Liver (tissue), 9 donors: ENCODE data around the gene ZNF770. TPM values are rescaled to one million over a fixed set of nuclear protein-coding genes. Genes with fewer than 3 reads are reported as not detected.

ENCODE experiments used
- DNase-seq: peaks from one replicate; pipeline ENCODE4 v3.0.0-alpha.2; 2017; ENCODE audit warnings: low spot score
- H3K27ac ChIP-seq, 2 donors: one replicate each; pipeline ENCODE4 v1.7.0; 2013; ENCODE audit warnings: inconsistent platforms in 2 of 2, low read length in 2 of 2, control low read depth in 1 of 2, low read depth in 1 of 2, mild to moderate bottlenecking in 1 of 2
- H3K27me3 ChIP-seq, 4 donors: one replicate each; pipeline versions ENCODE4 v1.6.1 to v1.7.0; 2013; ENCODE audit warnings: low read length in 3 of 4, inconsistent platforms in 1 of 4, mild to moderate bottlenecking in 1 of 4, moderate library complexity in 1 of 4; ENCODE audit not compliant: control insufficient read depth in 4 of 4, insufficient read depth in 4 of 4
- H3K36me3 ChIP-seq, 4 donors: one replicate each; pipeline versions ENCODE4 v1.6.1 to v1.7.0; 2013; ENCODE audit warnings: low read length in 3 of 4, mild to moderate bottlenecking in 3 of 4, low read depth in 1 of 4, moderate library complexity in 1 of 4; ENCODE audit not compliant: control insufficient read depth in 4 of 4, insufficient read depth in 3 of 4
- H3K4me1 ChIP-seq, 4 donors: one replicate each; pipeline versions ENCODE4 v1.6.1 to v1.7.0; 2013; ENCODE audit warnings: low read length in 3 of 4, mild to moderate bottlenecking in 3 of 4, moderate library complexity in 1 of 4; ENCODE audit not compliant: control insufficient read depth in 4 of 4, insufficient read depth in 4 of 4
- H3K4me3 ChIP-seq, 3 donors: one replicate each; pipeline versions ENCODE4 v1.6.1 to v1.7.0; 2013; ENCODE audit warnings: low read length in 3 of 3, control low read depth in 1 of 3, low read depth in 1 of 3, mild to moderate bottlenecking in 1 of 3
- H3K9ac ChIP-seq, 2 donors: one replicate each; pipeline ENCODE4 v1.7.0; 2013; ENCODE audit warnings: low read length in 2 of 2, mild to moderate bottlenecking in 2 of 2, moderate library complexity in 2 of 2, control low read depth in 1 of 2, low read depth in 1 of 2
- H3K9me3 ChIP-seq, 4 donors: one replicate each; pipeline versions ENCODE4 v1.6.1 to v1.7.0; 2013; ENCODE audit warnings: low read length in 3 of 4; ENCODE audit not compliant: control insufficient read depth in 4 of 4
- EGR1 ChIP-seq, 2 donors: IDR thresholded peaks; 2 replicates each; pipeline ENCODE4 v1.6.1; 2016 to 2018; ENCODE audit warnings: antibody characterized with exemption in 2 of 2, low read depth in 2 of 2
- FOXA1 ChIP-seq: IDR thresholded peaks from 2 replicates; pipeline ENCODE4 v1.6.1; 2016; ENCODE audit warnings: antibody characterized with exemption
- FOXA2 ChIP-seq: IDR thresholded peaks from 2 replicates; pipeline ENCODE4 v1.6.1; 2016; ENCODE audit warnings: antibody characterized with exemption
- GABPA ChIP-seq, 2 donors: IDR thresholded peaks in 1 of 2; conservative IDR thresholded peaks in 1 of 2; 2 replicates each; pipeline ENCODE4 v1.6.1; 2016; ENCODE audit warnings: antibody characterized with exemption in 2 of 2, mild to moderate bottlenecking in 1 of 2, moderate library complexity in 1 of 2
- HNF4A ChIP-seq, 2 donors: conservative IDR thresholded peaks; 2 replicates each; pipeline ENCODE4 v1.6.1; 2016; ENCODE audit warnings: antibody characterized with exemption in 2 of 2, mild to moderate bottlenecking in 2 of 2
- HNF4G ChIP-seq: IDR thresholded peaks from 2 replicates; pipeline ENCODE4 v1.6.1; 2016; ENCODE audit warnings: antibody characterized with exemption
- NR2F2 ChIP-seq: IDR thresholded peaks from 2 replicates; pipeline ENCODE4 v1.6.1; 2016; ENCODE audit warnings: antibody characterized with exemption
- RAD21 ChIP-seq, 2 donors: IDR thresholded peaks; 2 replicates each; pipeline ENCODE4 v1.6.1; 2016; ENCODE audit warnings: antibody characterized with exemption in 2 of 2, mild to moderate bottlenecking in 2 of 2
- RXRA ChIP-seq, 2 donors: IDR thresholded peaks; 2 replicates each; pipeline ENCODE4 v1.6.1; 2017 to 2018; ENCODE audit warnings: antibody characterized with exemption in 2 of 2, mild to moderate bottlenecking in 1 of 2
- TAF1 ChIP-seq: conservative IDR thresholded peaks from 2 replicates; pipeline ENCODE4 v1.6.1; 2016; ENCODE audit warnings: antibody characterized with exemption, mild to moderate bottlenecking
- YY1 ChIP-seq: IDR thresholded peaks from 2 replicates; pipeline ENCODE4 v1.6.1; 2016; ENCODE audit warnings: antibody characterized with exemption, mild to moderate bottlenecking
- WGBS: extraction: QIAGEN DNeasy Blood & Tissue Kit; methylation state at CpG from one replicate; pipeline ENCODE4 v1.1.7; 2013; 5-methylcytosine and 5-hydroxymethylcytosine counted together
- polyA plus RNA-seq, 2 donors: library from polyadenylated mRNA; stranded (reverse) in 1 of 2; unstranded in 1 of 2; fragments of 200-250 nt in 1 of 2; fragments of >200 nt in 1 of 2; fragmentation: Nextera tagmentation in 1 of 2; extraction: Ambion mirVana in 1 of 2; gene quantifications; one replicate each; pipeline versions ENCODE4 v1.2.1 to v1.2.3, GENCODE V29; 2013 to 2015
- total RNA-seq, 2 donors: library from RNA; depleted of rRNA; stranded (reverse); fragments of >200 nt; gene quantifications; one replicate each; pipeline ENCODE4 v1.2.3, GENCODE V29; 2014
- TF ChIP-seq, protein P1 (sequence below): IDR thresholded peaks from 2 replicates; pipeline ENCODE4 v1.6.1; 2016; ENCODE audit warnings: antibody characterized with exemption
- TF ChIP-seq, protein P2 (sequence below): IDR thresholded peaks from 2 replicates; pipeline ENCODE4 v1.6.1; 2016; ENCODE audit warnings: antibody characterized with exemption
- TF ChIP-seq, protein P3 (sequence below): fragments of 150-350 bp; IDR thresholded peaks from 2 replicates; pipeline ENCODE4 v1.5.1; 2017; ENCODE audit warnings: improper control_type of control experiment, low read depth, low read length; ENCODE audit not compliant: missing input control
- TF ChIP-seq, protein P4 (sequence below): IDR thresholded peaks from 2 replicates; pipeline ENCODE4 v1.6.1; 2016; ENCODE audit warnings: antibody characterized with exemption, mild to moderate bottlenecking
- donor health status: healthy.
- donor health status: healthy.
- donor health status: healthy.
- donor health status: healthy.
- donor health status: healthy.

The ZNF770 gene
- total and polyA plus RNA-seq, 4 donors: 9.3 to 74.4 (median 28.5) TPM

DNA sequence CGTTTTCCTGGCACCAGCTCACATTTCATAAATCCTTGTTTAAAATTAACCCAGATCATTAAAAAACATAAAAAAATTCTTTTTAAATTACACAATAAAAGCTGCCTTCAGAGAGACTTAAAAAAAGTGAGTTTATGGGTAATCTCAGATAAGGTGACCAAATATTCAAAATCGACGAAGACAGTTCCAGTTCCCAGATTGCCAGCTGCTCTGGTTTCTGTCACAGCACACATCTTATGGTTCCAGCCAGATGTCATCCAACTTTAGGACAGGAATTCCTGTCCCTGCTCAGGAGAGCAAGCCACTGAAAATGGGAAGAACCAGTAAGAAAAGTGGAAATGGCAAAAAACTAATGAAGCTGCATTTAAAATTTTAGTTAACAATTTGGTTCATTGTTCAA is 15.8 kb upstream of the ZNF770 start:
- Histone ChIP-seq H3K27me3 (no peaks in the 10 kb centered on the region), H3K27ac (no peak overlapping the region), H3K4me1 (no peaks in the 10 kb centered on the region), H3K9ac (no peak overlapping the region), H3K9me3 (no peaks in the 10 kb centered on the region), H3K4me3 (no peak overlapping the region), H3K36me3 (no peaks in the 10 kb centered on the region)
- 81% methylated on average over 3 of the region's 3 CpGs for WGBS
- TF ChIP-seq, protein P1, sequence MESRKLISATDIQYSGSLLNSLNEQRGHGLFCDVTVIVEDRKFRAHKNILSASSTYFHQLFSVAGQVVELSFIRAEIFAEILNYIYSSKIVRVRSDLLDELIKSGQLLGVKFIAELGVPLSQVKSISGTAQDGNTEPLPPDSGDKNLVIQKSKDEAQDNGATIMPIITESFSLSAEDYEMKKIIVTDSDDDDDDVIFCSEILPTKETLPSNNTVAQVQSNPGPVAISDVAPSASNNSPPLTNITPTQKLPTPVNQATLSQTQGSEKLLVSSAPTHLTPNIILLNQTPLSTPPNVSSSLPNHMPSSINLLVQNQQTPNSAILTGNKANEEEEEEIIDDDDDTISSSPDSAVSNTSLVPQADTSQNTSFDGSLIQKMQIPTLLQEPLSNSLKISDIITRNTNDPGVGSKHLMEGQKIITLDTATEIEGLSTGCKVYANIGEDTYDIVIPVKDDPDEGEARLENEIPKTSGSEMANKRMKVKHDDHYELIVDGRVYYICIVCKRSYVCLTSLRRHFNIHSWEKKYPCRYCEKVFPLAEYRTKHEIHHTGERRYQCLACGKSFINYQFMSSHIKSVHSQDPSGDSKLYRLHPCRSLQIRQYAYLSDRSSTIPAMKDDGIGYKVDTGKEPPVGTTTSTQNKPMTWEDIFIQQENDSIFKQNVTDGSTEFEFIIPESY: no peak
- TF ChIP-seq YY1 (no peak), NR2F2 (no peak), RAD21 (IDR thresholded peaks at IDR 0.05) (no peak), GABPA (IDR thresholded peaks at IDR 0.05 in 1 of 2, conservative IDR thresholded peaks at IDR 0.05 in 1 of 2) (no peak), HNF4G (no peak), RXRA (IDR thresholded peaks at IDR 0.05) (no peak), TAF1 (no peak), EGR1 (IDR thresholded peaks at IDR 0.05; ENCODE audit: low read depth in 2 of 2) (no peak), HNF4A (conservative IDR thresholded peaks at IDR 0.05) (no peak), FOXA1 (no peak)
- TF ChIP-seq, protein P2, sequence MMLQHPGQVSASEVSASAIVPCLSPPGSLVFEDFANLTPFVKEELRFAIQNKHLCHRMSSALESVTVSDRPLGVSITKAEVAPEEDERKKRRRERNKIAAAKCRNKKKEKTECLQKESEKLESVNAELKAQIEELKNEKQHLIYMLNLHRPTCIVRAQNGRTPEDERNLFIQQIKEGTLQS: no peak
- TF ChIP-seq, protein P3, sequence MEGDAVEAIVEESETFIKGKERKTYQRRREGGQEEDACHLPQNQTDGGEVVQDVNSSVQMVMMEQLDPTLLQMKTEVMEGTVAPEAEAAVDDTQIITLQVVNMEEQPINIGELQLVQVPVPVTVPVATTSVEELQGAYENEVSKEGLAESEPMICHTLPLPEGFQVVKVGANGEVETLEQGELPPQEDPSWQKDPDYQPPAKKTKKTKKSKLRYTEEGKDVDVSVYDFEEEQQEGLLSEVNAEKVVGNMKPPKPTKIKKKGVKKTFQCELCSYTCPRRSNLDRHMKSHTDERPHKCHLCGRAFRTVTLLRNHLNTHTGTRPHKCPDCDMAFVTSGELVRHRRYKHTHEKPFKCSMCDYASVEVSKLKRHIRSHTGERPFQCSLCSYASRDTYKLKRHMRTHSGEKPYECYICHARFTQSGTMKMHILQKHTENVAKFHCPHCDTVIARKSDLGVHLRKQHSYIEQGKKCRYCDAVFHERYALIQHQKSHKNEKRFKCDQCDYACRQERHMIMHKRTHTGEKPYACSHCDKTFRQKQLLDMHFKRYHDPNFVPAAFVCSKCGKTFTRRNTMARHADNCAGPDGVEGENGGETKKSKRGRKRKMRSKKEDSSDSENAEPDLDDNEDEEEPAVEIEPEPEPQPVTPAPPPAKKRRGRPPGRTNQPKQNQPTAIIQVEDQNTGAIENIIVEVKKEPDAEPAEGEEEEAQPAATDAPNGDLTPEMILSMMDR: no peak
- TF ChIP-seq, protein P4, sequence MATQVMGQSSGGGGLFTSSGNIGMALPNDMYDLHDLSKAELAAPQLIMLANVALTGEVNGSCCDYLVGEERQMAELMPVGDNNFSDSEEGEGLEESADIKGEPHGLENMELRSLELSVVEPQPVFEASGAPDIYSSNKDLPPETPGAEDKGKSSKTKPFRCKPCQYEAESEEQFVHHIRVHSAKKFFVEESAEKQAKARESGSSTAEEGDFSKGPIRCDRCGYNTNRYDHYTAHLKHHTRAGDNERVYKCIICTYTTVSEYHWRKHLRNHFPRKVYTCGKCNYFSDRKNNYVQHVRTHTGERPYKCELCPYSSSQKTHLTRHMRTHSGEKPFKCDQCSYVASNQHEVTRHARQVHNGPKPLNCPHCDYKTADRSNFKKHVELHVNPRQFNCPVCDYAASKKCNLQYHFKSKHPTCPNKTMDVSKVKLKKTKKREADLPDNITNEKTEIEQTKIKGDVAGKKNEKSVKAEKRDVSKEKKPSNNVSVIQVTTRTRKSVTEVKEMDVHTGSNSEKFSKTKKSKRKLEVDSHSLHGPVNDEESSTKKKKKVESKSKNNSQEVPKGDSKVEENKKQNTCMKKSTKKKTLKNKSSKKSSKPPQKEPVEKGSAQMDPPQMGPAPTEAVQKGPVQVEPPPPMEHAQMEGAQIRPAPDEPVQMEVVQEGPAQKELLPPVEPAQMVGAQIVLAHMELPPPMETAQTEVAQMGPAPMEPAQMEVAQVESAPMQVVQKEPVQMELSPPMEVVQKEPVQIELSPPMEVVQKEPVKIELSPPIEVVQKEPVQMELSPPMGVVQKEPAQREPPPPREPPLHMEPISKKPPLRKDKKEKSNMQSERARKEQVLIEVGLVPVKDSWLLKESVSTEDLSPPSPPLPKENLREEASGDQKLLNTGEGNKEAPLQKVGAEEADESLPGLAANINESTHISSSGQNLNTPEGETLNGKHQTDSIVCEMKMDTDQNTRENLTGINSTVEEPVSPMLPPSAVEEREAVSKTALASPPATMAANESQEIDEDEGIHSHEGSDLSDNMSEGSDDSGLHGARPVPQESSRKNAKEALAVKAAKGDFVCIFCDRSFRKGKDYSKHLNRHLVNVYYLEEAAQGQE: no peak
- DNase-seq: no peak

DNA sequence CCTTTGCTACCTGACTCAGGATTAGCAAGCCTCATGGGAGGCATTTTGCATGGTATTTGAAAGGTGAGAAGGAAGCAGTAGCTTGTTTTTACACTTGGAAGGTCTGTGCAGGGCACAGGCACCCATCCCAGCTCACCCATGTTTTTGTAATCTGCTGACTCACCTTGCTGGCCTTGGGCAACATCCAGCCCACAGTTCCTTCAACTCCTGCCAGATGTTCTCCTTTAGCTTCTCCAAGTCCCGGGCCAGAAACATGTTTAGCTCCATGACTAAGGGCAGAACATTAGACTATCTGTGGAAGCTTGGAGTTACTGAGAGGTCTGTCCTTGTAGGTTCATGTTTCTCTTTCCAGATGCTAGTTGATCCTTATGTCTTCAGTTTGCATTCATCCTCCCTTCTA is 12.4 kb upstream of the ZNF770 start:
- no peak for DNase-seq

More for the DNA sequence above, 12.4 kb upstream of the ZNF770 start:
- TF ChIP-seq, protein P3: no peak
- TF ChIP-seq, protein P1: no peak
- TF ChIP-seq FOXA2: no peak
- no peaks in the 10 kb centered on the region for H3K27me3 ChIP-seq
- H3K4me3 ChIP-seq: no peak overlapping the region
- 67% methylated on average over 1 of the region's 1 CpG for WGBS
- no peaks in the 10 kb centered on the region for H3K4me1 ChIP-seq
- no peaks in the 10 kb centered on the region for H3K36me3 ChIP-seq
- no peak overlapping the region for H3K27ac ChIP-seq
- H3K9ac ChIP-seq: no peak overlapping the region
- H3K9me3 ChIP-seq: no peaks in the 10 kb centered on the region
